Mesenchymal stem cell (in vitro differentiated cells and primary cell): Measurements from ENCODE around the gene F8.

Experiments used
- DNase-seq: peaks from one replicate; pipeline ENCODE4 v3.0.0-alpha.2; 2013
- H2AFZ ChIP-seq: one replicate; pipeline ENCODE4 v1.6.1; 2013; ENCODE audit warnings: low read depth, mild to moderate bottlenecking, control low read depth, inconsistent platforms, low read length, moderate library complexity
- H2AK5ac ChIP-seq: 2 replicates; pipeline ENCODE4 v1.6.1; 2013; ENCODE audit warnings: low read length, moderate library complexity, mild to moderate bottlenecking, inconsistent platforms; ENCODE audit not compliant: severe bottlenecking
- H2BK120ac ChIP-seq: one replicate; pipeline ENCODE4 v1.6.1; 2013; ENCODE audit warnings: low read depth, mild to moderate bottlenecking, inconsistent platforms, low read length, moderate library complexity
- H2BK12ac ChIP-seq, 2 experiments: one replicate each; pipeline ENCODE4 v1.6.1; 2013; ENCODE audit warnings: inconsistent platforms in 2 of 2, low read length in 2 of 2, mild to moderate bottlenecking in 2 of 2, moderate library complexity in 2 of 2, control low read depth in 1 of 2
- H2BK15ac ChIP-seq: one replicate; pipeline ENCODE4 v1.6.1; 2013; ENCODE audit warnings: mild to moderate bottlenecking, low read depth, inconsistent platforms; ENCODE audit not compliant: poor library complexity, severe bottlenecking
- H2BK5ac ChIP-seq: 2 replicates; pipeline ENCODE4 v1.6.1; 2013; ENCODE audit warnings: low read depth, mild to moderate bottlenecking, low read length, control low read depth, inconsistent platforms; ENCODE audit not compliant: poor library complexity, severe bottlenecking
- H3K14ac ChIP-seq, 2 experiments: one replicate each; pipeline ENCODE4 v1.6.1; 2013; ENCODE audit warnings: inconsistent platforms in 2 of 2, low read length in 2 of 2, control low read depth in 1 of 2, mild to moderate bottlenecking in 1 of 2, moderate library complexity in 1 of 2
- H3K18ac ChIP-seq, 2 experiments: one replicate each; pipeline ENCODE4 v1.6.1; 2013; ENCODE audit warnings: inconsistent platforms in 2 of 2, low read length in 2 of 2, control low read depth in 1 of 2, low read depth in 1 of 2, mild to moderate bottlenecking in 1 of 2
- H3K23ac ChIP-seq, 2 experiments: one replicate each; pipeline ENCODE4 v1.6.1; 2013; ENCODE audit warnings: inconsistent platforms in 2 of 2, low read length in 2 of 2, mild to moderate bottlenecking in 2 of 2, moderate library complexity in 2 of 2, control low read depth in 1 of 2
- H3K27ac ChIP-seq: 2 replicates; pipeline ENCODE4 v1.5.1; 2013; ENCODE audit warnings: mild to moderate bottlenecking, moderate library complexity, low read length, control low read depth, inconsistent platforms; ENCODE audit not compliant: poor library complexity, severe bottlenecking
- H3K27me3 ChIP-seq, 2 experiments: 2 replicates each; pipeline versions ENCODE4 v1.6.1 to v1.7.0; 2013; ENCODE audit warnings: low read length in 2 of 2, mild to moderate bottlenecking in 2 of 2, moderate library complexity in 2 of 2, control low read depth in 1 of 2, inconsistent platforms in 1 of 2; ENCODE audit not compliant: control insufficient read depth in 1 of 2, insufficient read depth in 1 of 2
- H3K36me3 ChIP-seq, 2 experiments: 2 replicates each; pipeline versions ENCODE4 v1.6.1 to v1.7.0; 2013; ENCODE audit warnings: low read length in 2 of 2, control low read depth in 1 of 2, inconsistent platforms in 1 of 2, low read depth in 1 of 2, mild to moderate bottlenecking in 1 of 2; ENCODE audit not compliant: insufficient read depth in 2 of 2, control insufficient read depth in 1 of 2
- H3K4ac ChIP-seq, 2 experiments: one replicate each; pipeline ENCODE4 v1.6.1; 2013; ENCODE audit warnings: inconsistent platforms in 2 of 2, low read length in 2 of 2, mild to moderate bottlenecking in 2 of 2, moderate library complexity in 2 of 2, control low read depth in 1 of 2, low read depth in 1 of 2
- H3K4me1 ChIP-seq: 2 replicates; pipeline ENCODE4 v1.6.1; 2013; ENCODE audit warnings: low read depth, low read length, control low read depth; ENCODE audit not compliant: control insufficient read depth, insufficient read depth
- H3K4me2 ChIP-seq: 2 replicates; pipeline ENCODE4 v1.6.1; 2013; ENCODE audit warnings: low read length, mild to moderate bottlenecking, inconsistent platforms; ENCODE audit not compliant: poor library complexity, severe bottlenecking
- H3K4me3 ChIP-seq, 2 experiments: 2 replicates each; pipeline versions ENCODE4 v1.5.1 to v1.7.0; 2013; ENCODE audit warnings: low read length in 2 of 2, mild to moderate bottlenecking in 2 of 2, control low read depth in 1 of 2, low read depth in 1 of 2; ENCODE audit not compliant: insufficient read depth in 1 of 2
- H3K79me1 ChIP-seq: replicated peaks from 2 replicates; pipeline ENCODE4 v1.6.1; 2013; ENCODE audit warnings: mild to moderate bottlenecking, control low read depth, low read length, inconsistent platforms; ENCODE audit not compliant: poor library complexity, severe bottlenecking
- H3K9ac ChIP-seq: 2 replicates; pipeline ENCODE4 v1.7.0; 2013; ENCODE audit warnings: mild to moderate bottlenecking, low read length, moderate library complexity
- H3K9me3 ChIP-seq: 2 replicates; pipeline ENCODE4 v1.7.0; 2013; ENCODE audit warnings: mild to moderate bottlenecking, low read length; ENCODE audit not compliant: control insufficient read depth
- H4K8ac ChIP-seq: one replicate; pipeline ENCODE4 v1.6.1; 2013; ENCODE audit warnings: inconsistent platforms, mild to moderate bottlenecking, low read length, moderate library complexity
- H4K91ac ChIP-seq: one replicate; pipeline ENCODE4 v1.6.1; 2013; ENCODE audit warnings: mild to moderate bottlenecking, low read length, inconsistent platforms
- WGBS: methylation state at CpG from one replicate; pipeline ENCODE4 v1.1.7; 2013; ENCODE audit warnings: mixed read lengths; 5-methylcytosine and 5-hydroxymethylcytosine counted together

Gene F8

GRCh38 chrX:155028877-155029291 lies 6.4 kb upstream of the F8 start:
- no CpG with 5 or more reads among the region's 2 CpGs for WGBS

GRCh38 chrX:155028129-155028528 lies 5.6 kb upstream of the F8 start:
- no peak overlapping the region for H2BK5ac ChIP-seq
- H3K27me3 ChIP-seq = no peaks in the 10 kb centered on the region
- 40% methylated on average over 2 of the region's 3 CpGs for WGBS
- no peak overlapping the region for H2AK5ac ChIP-seq
- H3K4ac ChIP-seq = no peak overlapping the region
- no peak overlapping the region for H2AFZ ChIP-seq
- DNase-seq = no peak
- no peak overlapping the region for H3K4me2 ChIP-seq
- no peak overlapping the region for H2BK120ac ChIP-seq
- H2BK15ac ChIP-seq = no peak overlapping the region
- H3K36me3 ChIP-seq = no peaks in the 10 kb centered on the region
- H3K9ac ChIP-seq = peak overlapping the region; percentile 94
- H3K27ac ChIP-seq = no peak overlapping the region
- H3K18ac ChIP-seq = no peak overlapping the region
- H4K91ac ChIP-seq = no peak overlapping the region
- no peak overlapping the region for H3K23ac ChIP-seq
- peak overlapping the region in 1 of 2 experiments; percentile 80 for H3K4me3 ChIP-seq
- H3K4me1 ChIP-seq = no peaks in the 10 kb centered on the region
- no peaks in the 10 kb centered on the region for H3K79me1 ChIP-seq
- H3K14ac ChIP-seq = no peak overlapping the region
- H4K8ac ChIP-seq = no peak overlapping the region
- H2BK12ac ChIP-seq = no peak overlapping the region
- H3K9me3 ChIP-seq = no peaks in the 10 kb centered on the region

More at GRCh38 chrX:155028877-155029291, 6.4 kb upstream of the F8 start:
- no peak overlapping the region for H2BK12ac ChIP-seq
- no peaks in the 10 kb centered on the region for H3K79me1 ChIP-seq
- no peaks in the 10 kb centered on the region for H3K27me3 ChIP-seq
- H3K14ac ChIP-seq = no peak overlapping the region
- H3K27ac ChIP-seq = no peak overlapping the region
- no peak overlapping the region for H3K18ac ChIP-seq
- H4K91ac ChIP-seq = no peak overlapping the region
- no peak overlapping the region for H3K23ac ChIP-seq
- H4K8ac ChIP-seq = no peak overlapping the region
- H3K4me1 ChIP-seq = no peaks in the 10 kb centered on the region
- H3K36me3 ChIP-seq = peaks cover 0 to 7% of the 10 kb centered on the region in 2 experiments
- no peak overlapping the region for H3K4me2 ChIP-seq
- no peak overlapping the region for H3K4ac ChIP-seq
- H3K9me3 ChIP-seq = no peaks in the 10 kb centered on the region
- H2BK120ac ChIP-seq = no peak overlapping the region
- DNase-seq = peak; percentile 73
- H2AK5ac ChIP-seq = no peak overlapping the region
- H2BK5ac ChIP-seq = no peak overlapping the region
- no peak overlapping the region for H3K4me3 ChIP-seq
- no peak overlapping the region for H2BK15ac ChIP-seq
- H3K9ac ChIP-seq = peak overlapping the region; percentile 94
- H2AFZ ChIP-seq = no peak overlapping the region

GRCh38 chrX:155027509-155028066 lies 5.1 kb upstream of the F8 start:
- Histone ChIP-seq H2BK120ac (no peak overlapping the region), H3K9me3 (no peaks in the 10 kb centered on the region), H3K27me3 (no peaks in the 10 kb centered on the region), H3K4me1 (no peaks in the 10 kb centered on the region), H3K79me1 (no peaks in the 10 kb centered on the region), H3K14ac (peak overlapping the region in 1 of 2 experiments; percentile 48), H3K36me3 (no peaks in the 10 kb centered on the region), H2BK12ac (no peak overlapping the region), H2BK15ac (no peak overlapping the region), H3K23ac (no peak overlapping the region), H3K18ac (peak overlapping the region; percentile 52 to 54), H3K4me2 (peak overlapping the region; percentile 47), H3K9ac (peak overlapping the region; percentile 94), H3K4me3 (peak overlapping the region; percentile 72 to 80), H3K27ac (peak overlapping the region; percentile 84), H3K4ac (peak overlapping the region in 1 of 2 experiments; percentile 75), H2AK5ac (no peak overlapping the region), H4K8ac (no peak overlapping the region), H4K91ac (no peak overlapping the region), H2AFZ (no peak overlapping the region), H2BK5ac (no peak overlapping the region)
- WGBS = 2% methylated on average over 7 of the region's 14 CpGs
- DNase-seq = peak; percentile 88

GRCh38 chrX:155026727-155027508 lies 4.4 kb upstream of the F8 start, which contains the start of gene FUNDC2:
Gene FUNDC2, plus strand, starts transcription at chrX:155026844. Its CDS starts 95 bp downstream, at chrX:155026939.
- peak within 1 kb of the TSS; percentile 94 for H3K9ac ChIP-seq
- under 1% methylated on average over 44 of the region's 82 CpGs for WGBS

More at GRCh38 chrX:155026727-155027508, 4.4 kb upstream of the F8 start, which contains the start of gene FUNDC2:
- Histone ChIP-seq H3K4me3 (peak within 1 kb of the TSS; percentile 72 to 80), H2AFZ (no peak within 1 kb of the TSS), H3K27ac (peak within 1 kb of the TSS; percentile 84), H2BK120ac (peak within 1 kb of the TSS; percentile 89), H2BK15ac (no peak within 1 kb of the TSS), H3K4me1 (no peaks in the 10 kb centered on the region), H3K18ac (peak within 1 kb of the TSS; percentile 52 to 54), H4K8ac (peak within 1 kb of the TSS; percentile 88), H3K27me3 (no peaks in the 10 kb centered on the region), H3K23ac (no peak within 1 kb of the TSS), H2BK5ac (peak within 1 kb of the TSS; percentile 66), H2BK12ac (no peak within 1 kb of the TSS), H3K14ac (peak within 1 kb of the TSS in 1 of 2 experiments; percentile 48), H3K9me3 (no peaks in the 10 kb centered on the region), H3K36me3 (no peaks in the 10 kb centered on the region), H3K4me2 (peak within 1 kb of the TSS; percentile 47), H3K79me1 (no peaks in the 10 kb centered on the region), H2AK5ac (no peak within 1 kb of the TSS), H3K4ac (peak within 1 kb of the TSS; percentile 75), H4K91ac (peak within 1 kb of the TSS; percentile 80)
- DNase-seq = peak; percentile 95
